ENCODE results near the gene RUFY3. TPM values are rescaled to one million over a fixed set of nuclear protein-coding genes. Genes with fewer than 3 reads are reported as not detected.

Gene RUFY3
- total and polyA plus RNA-seq, 9 of the 15 experiments (the other 6 are each of a cell fraction or from before 2014, with no cell fraction given): 4.2 to 31.1 (median 21.5) TPM

- Histone ChIP-seq H2AFZ (ENCODE audit: low read depth, low read length) (no peak overlapping the region), H3K9me3 (replicated peaks; ENCODE audit: control insufficient read depth, insufficient read depth, low read depth, low read length) (no peaks in the 10 kb centered on the region), H4K20me1 (replicated peaks; ENCODE audit: control insufficient read depth, insufficient read depth, low read length) (peaks cover 16% of the 10 kb centered on the region), H3K4me2 (ENCODE audit: insufficient read depth, low read length) (peak overlapping the region; percentile 99), H3K9ac (ENCODE audit: insufficient read depth in 1 of 2, low read depth in 2 of 2, low read length in 2 of 2) (peak overlapping the region; percentile 2 to 83), H3K79me2 (ENCODE audit: control insufficient read depth, insufficient read depth, low read length) (peaks cover 54% of the 10 kb centered on the region), H3K9me1 (ENCODE audit: control insufficient read depth, insufficient read depth, low read length) (peaks cover 10% of the 10 kb centered on the region), H3K4me1 (replicated peaks in 1 of 2; ENCODE audit: control insufficient read depth in 2 of 2, insufficient read depth in 2 of 2, low read length in 2 of 2) (peaks cover 15 to 18% of the 10 kb centered on the region in 2 experiments), H3K36me3 (ENCODE audit: control insufficient read depth, insufficient read depth, low read length) (peaks cover 37% of the 10 kb centered on the region), H3K4me3 (peak overlapping the region; percentile 89), H3K27me3 (ENCODE audit: control insufficient read depth in 2 of 2, insufficient read depth in 2 of 2, low read length in 2 of 2) (no peaks in the 10 kb centered on the region), H3K27ac (ENCODE audit: extremely low read depth, low read depth, low read length) (peak overlapping the region; percentile 95)
- no TSS peak for BruUV-seq (replicated peaks)
- in situ Hi-C loops (cut with MboI): no loop called here
- TF ChIP-seq PHB (CRISPR knock-in tag; IDR thresholded peaks at IDR 0.05) (no peak), POLR2H (tag; IDR thresholded peaks at IDR 0.05; ENCODE audit: low read depth) (0 out of 2 replicates have a peak, but pooled peaks have one; percentile 59), YY1 (IDR thresholded peaks at IDR 0.05; ENCODE audit: borderline replicate concordance in 1 of 3, control insufficient read depth in 1 of 3, extremely low read depth in 1 of 3, insufficient read depth in 3 of 3, insufficient read length in 1 of 3, insufficient replicate concordance in 2 of 3, low read depth in 1 of 3, low read length in 2 of 3) (peak in 1 of 3 experiments; percentile 16)
- FAIRE-seq (no peak), ATAC-seq (no peak), DNase-seq (ENCODE audit: extremely low read depth in 1 of 4, low spot score in 3 of 4) (peak in 1 of 4 experiments; percentile 17)
- intact Hi-C loops (cut with micrococcal nuclease): loop anchor here (2.0 to 5.0 kb wide), 3 partner anchors 133 to 169 kb away; partner anchors contain the start of gene DCK
- ChIA-PET CTCF (ENCODE audit: low intra/inter-chr PET ratio) (no interaction called here), POLR2A (interaction anchor here (0.7 to 0.9 kb wide), 5 partner anchors 12 to 194 kb away, joined by 3 read pairs; no protein-coding TSS in a partner anchor)
- 0% methylated on average over 2 of the region's 4 CpGs for WGBS (ENCODE audit: insufficient coverage, low coverage, missing lambda C conversion rate)
Measured at GRCh38 chr4:70838204-70838603, 116.4 kb downstream of the RUFY3 start.

All from K562 (cell line).